Measurements from ENCODE around the gene TAOK1.

The TAOK1 gene

DNA sequence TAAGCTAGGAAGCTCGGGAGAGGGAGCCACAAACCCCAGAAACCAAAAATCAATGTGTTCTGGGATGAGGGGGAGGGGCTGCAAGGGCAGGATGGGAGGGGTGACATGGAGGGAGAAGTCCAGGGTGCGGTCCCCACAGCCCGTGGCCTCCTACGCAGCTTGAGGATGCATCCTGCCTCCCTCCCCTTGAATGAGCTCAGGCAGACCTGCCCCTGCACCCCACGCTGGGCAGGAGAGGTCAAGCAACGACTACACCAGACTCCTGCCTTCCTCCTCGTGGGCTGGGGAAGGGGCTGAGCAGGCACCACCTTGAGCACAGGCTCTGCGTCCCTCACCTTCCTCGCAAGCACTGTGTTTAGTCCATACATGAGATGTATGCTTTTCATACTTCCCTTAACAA is 206.6 kb downstream of the TAOK1 start:
- no peak for DNase-seq

DNA sequence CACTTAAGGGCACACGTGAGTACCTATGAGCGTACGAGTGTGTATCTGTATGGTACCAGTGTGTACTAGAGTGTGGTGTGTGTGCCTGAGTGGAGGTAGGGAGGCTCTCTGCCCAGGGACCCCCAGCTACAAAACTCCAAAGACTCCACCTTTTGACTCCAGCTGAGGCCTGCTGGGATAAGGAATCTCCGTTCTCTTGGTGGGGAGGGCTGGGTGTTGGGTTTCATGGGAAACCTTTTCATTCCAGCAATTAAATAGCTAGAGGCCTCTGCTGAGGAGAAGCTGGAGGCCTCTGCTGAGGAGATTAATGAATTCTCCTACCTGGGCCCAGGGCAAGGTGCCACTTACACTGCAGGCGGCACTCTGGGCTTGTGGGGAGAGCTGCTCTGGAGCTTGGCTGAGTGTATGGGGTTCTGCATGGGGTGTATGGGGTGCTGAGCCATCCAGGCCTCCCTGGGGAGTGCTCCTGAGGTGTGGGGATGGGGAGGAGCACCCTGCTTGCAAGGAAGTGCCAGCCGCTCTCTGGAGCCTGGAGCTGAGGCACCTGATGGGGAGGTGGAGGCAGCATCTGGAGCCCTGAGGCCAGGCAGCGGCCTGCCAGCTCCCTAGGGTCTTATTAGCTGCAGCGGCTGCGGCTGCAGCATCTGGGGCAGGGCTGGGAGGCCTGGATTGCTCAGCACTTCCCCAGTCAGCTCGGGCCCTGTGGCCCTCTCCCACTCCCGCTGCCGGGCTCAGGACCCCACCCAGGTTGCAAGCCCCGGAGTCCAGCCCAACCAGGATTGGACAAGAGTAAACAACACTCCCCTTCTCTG is 207.4 kb downstream of the TAOK1 start:
- no peak for DNase-seq
